IMR-90 (cell line): ENCODE measurements around the gene PRLR. TPM values are rescaled to one million over a fixed set of nuclear protein-coding genes. Genes with fewer than 3 reads are reported as not detected.

Source experiments
- ATAC-seq: fragments of 200-7000 bp; cut with Tn5 transposase; 2 replicates; pipeline ENCODE4 v1.9.1; 2020; ENCODE audit warnings: low read depth, mild to moderate bottlenecking, moderate library complexity
- BruUV-seq: library from RNA; stranded (reverse); fragments of 400-500 nt; replicated peaks from 2 replicates; lab custom pipeline; 2021; lab: Mats Ljungman, UMichigan
- CTCF ChIA-PET: fragments of 300-600 bp; formaldehyde crosslinking; extraction: SDS; loops from one replicate; lab custom pipeline; 2021; ENCODE audit warnings: antibody characterized with exemption; lab: Yijun Ruan, JAX
- POLR2A ChIA-PET: fragments of 300-600 bp; sonication (Branson Sonifier 250); formaldehyde crosslinking; loops from one replicate; lab custom pipeline; 2022; ENCODE audit warnings: antibody characterized with exemption; ENCODE audit not compliant: unreplicated experiment; lab: Charles Lee
- DNase-seq: peaks from one replicate; pipeline ENCODE4 v3.0.0; 2013
- H2AFZ ChIP-seq: replicated peaks from 2 replicates; pipeline ENCODE3; 2013; ENCODE audit warnings: low read length, mild to moderate bottlenecking; ENCODE audit not compliant: poor library complexity
- H2AK5ac ChIP-seq: 2 replicates; pipeline ENCODE4 v1.6.1; 2013; ENCODE audit warnings: low read depth, low read length, inconsistent platforms
- H2AK9ac ChIP-seq: replicated peaks from 2 replicates; pipeline ENCODE3; 2013; ENCODE audit warnings: mild to moderate bottlenecking, low read depth, low read length, moderate library complexity; ENCODE audit not compliant: poor library complexity
- H2BK120ac ChIP-seq: 2 replicates; pipeline ENCODE4 v1.6.1; 2013; ENCODE audit warnings: low read depth, low read length, inconsistent platforms
- H2BK15ac ChIP-seq: 3 replicates; pipeline ENCODE4 v1.6.1; 2013; ENCODE audit warnings: low read depth, low read length, inconsistent platforms
- H2BK20ac ChIP-seq: 2 replicates; pipeline ENCODE4 v1.6.1; 2013; ENCODE audit warnings: low read depth, mild to moderate bottlenecking, inconsistent platforms, low read length, moderate library complexity
- H2BK5ac ChIP-seq: 2 replicates; pipeline ENCODE4 v1.6.1; 2013; ENCODE audit warnings: mild to moderate bottlenecking, low read depth, low read length, inconsistent platforms; ENCODE audit not compliant: poor library complexity, severe bottlenecking
- H3K14ac ChIP-seq: replicated peaks from 2 replicates; pipeline ENCODE4 v1.6.1; 2013; ENCODE audit warnings: low read depth, low read length, inconsistent platforms
- H3K18ac ChIP-seq: 2 replicates; pipeline ENCODE4 v1.6.1; 2013; ENCODE audit warnings: low read depth, low read length, control low read depth
- H3K23ac ChIP-seq: 2 replicates; pipeline ENCODE4 v1.6.1; 2013; ENCODE audit warnings: low read depth, low read length, inconsistent platforms
- H3K27ac ChIP-seq: 2 replicates; pipeline ENCODE4 v1.5.1; 2013; ENCODE audit warnings: mild to moderate bottlenecking, control low read depth, low read length; ENCODE audit not compliant: insufficient read depth
- H3K27me3 ChIP-seq: 2 replicates; pipeline ENCODE4 v1.6.1; 2013; ENCODE audit warnings: low read length; ENCODE audit not compliant: control insufficient read depth, insufficient read depth
- H3K36me3 ChIP-seq: 2 replicates; pipeline ENCODE4 v1.6.1; 2013; ENCODE audit warnings: low read length, mixed read lengths; ENCODE audit not compliant: control insufficient read depth, insufficient read depth
- H3K4ac ChIP-seq: 2 replicates; pipeline ENCODE4 v1.6.1; 2013; ENCODE audit warnings: low read depth, low read length, inconsistent platforms
- H3K4me1 ChIP-seq: 2 replicates; pipeline ENCODE4 v1.6.1; 2013; ENCODE audit warnings: low read length, mixed read lengths; ENCODE audit not compliant: control insufficient read depth, insufficient read depth
- H3K4me2 ChIP-seq: 2 replicates; pipeline ENCODE4 v1.6.1; 2013; ENCODE audit warnings: low read depth, mild to moderate bottlenecking, control low read depth, low read length, moderate library complexity
- H3K4me3 ChIP-seq: 2 replicates; pipeline ENCODE4 v1.5.1; 2013; ENCODE audit warnings: low read depth, mild to moderate bottlenecking, control low read depth, low read length, moderate library complexity; ENCODE audit not compliant: insufficient read depth
- H3K56ac ChIP-seq: 2 replicates; pipeline ENCODE4 v1.6.1; 2013; ENCODE audit warnings: low read length, inconsistent platforms; ENCODE audit not compliant: insufficient read depth; ENCODE audit errors: extremely low read depth
- H3K79me1 ChIP-seq, 2 experiments: 2 replicates each; pipeline ENCODE4 v1.6.1; 2013; ENCODE audit warnings: low read length in 2 of 2, inconsistent platforms in 1 of 2, low read depth in 1 of 2
- H3K9ac ChIP-seq: 2 replicates; pipeline ENCODE4 v1.6.1; 2013; ENCODE audit warnings: low read depth, low read length, control low read depth
- H3K9me1 ChIP-seq: 2 replicates; pipeline ENCODE4 v1.6.1; 2013; ENCODE audit warnings: low read length, inconsistent platforms; ENCODE audit not compliant: insufficient read depth
- H3K9me3 ChIP-seq: 2 replicates; pipeline ENCODE4 v1.6.1; 2013; ENCODE audit warnings: low read length; ENCODE audit not compliant: control insufficient read depth, insufficient read depth
- H4K20me1 ChIP-seq: 2 replicates; pipeline ENCODE4 v1.6.1; 2013; ENCODE audit warnings: low read length, inconsistent platforms; ENCODE audit not compliant: insufficient read depth
- H4K5ac ChIP-seq: 2 replicates; pipeline ENCODE4 v1.6.1; 2013; ENCODE audit warnings: mild to moderate bottlenecking, low read depth, low read length, control low read depth
- H4K8ac ChIP-seq, 2 experiments: 2 replicates each; pipeline ENCODE4 v1.6.1; 2013; ENCODE audit warnings: low read depth in 2 of 2, low read length in 2 of 2, control low read depth in 1 of 2, inconsistent platforms in 1 of 2
- H4K91ac ChIP-seq: 2 replicates; pipeline ENCODE4 v1.6.1; 2013; ENCODE audit warnings: low read depth, low read length, inconsistent platforms; ENCODE audit not compliant: insufficient read depth
- CHD1 ChIP-seq: IDR thresholded peaks from 2 replicates; pipeline ENCODE4 v1.6.1; 2012; ENCODE audit warnings: low read depth, low read length, improper control_type of control experiment
- RFX5 ChIP-seq: IDR thresholded peaks from 2 replicates; pipeline ENCODE4 v1.8.0; 2012; ENCODE audit warnings: low read depth, mild to moderate bottlenecking, low read length, moderate library complexity
- USF2 ChIP-seq: fragments of 150-350 bp; IDR thresholded peaks from 2 replicates; pipeline ENCODE4 v1.6.1; 2017; ENCODE audit warnings: mild to moderate bottlenecking, antibody characterized with exemption, low read length, low read depth
- WGBS, 2 experiments: methylation state at CpG; one replicate each; pipeline versions ENCODE4 v1.1.5 to v1.1.7; 2013; ENCODE audit warnings: missing lambda C conversion rate in 2 of 2; ENCODE audit not compliant: insufficient read length in 1 of 2; ENCODE audit errors: extremely low coverage in 2 of 2; 5-methylcytosine and 5-hydroxymethylcytosine counted together
- dilution Hi-C: fragments of 300-500 bp; cut with HindIII; formaldehyde crosslinking; loops from one replicate; pipeline ENCODE4 v1.14.3; 2018; ENCODE audit warnings: low sequenced_read_pairs; ENCODE audit not compliant: unreplicated experiment
- in situ Hi-C: fragments of 300-500 bp; cut with MboI; formaldehyde crosslinking; loops from 3 replicates; pipeline ENCODE4 v1.14.3; 2019; ENCODE audit warnings: low sequenced_read_pairs, inconsistent platforms, mixed read lengths
- intact Hi-C: fragments of 100-400 bp; cut with micrococcal nuclease; formaldehyde crosslinking; loops from 2 replicates; pipeline ENCODE4 v1.10.0; 2022
- polyA plus RNA-seq, 3 experiments: library from polyadenylated mRNA; depleted of rRNA; stranded (reverse); fragments of >200 nt; gene quantifications; 2 replicates each; pipeline ENCODE4 v1.2.3, GENCODE V29; 2012; ENCODE audit warnings: low replicate concordance in 1 of 3
- total RNA-seq: library from RNA; depleted of rRNA; stranded (reverse); fragments of >200 nt; gene quantifications from 2 replicates; pipeline ENCODE4 v1.2.3, GENCODE V29; 2012

Gene PRLR
- total and polyA plus RNA-seq, 2 of the 4 experiments (the other 2 are of a cell fraction): 0.24 to 0.54 TPM

GRCh38 chr5:35134278-35135030, 95.8 kb downstream of the PRLR start:
- Histone ChIP-seq H3K79me1 (no peaks in the 10 kb centered on the region), H3K9me3 (no peaks in the 10 kb centered on the region), H4K5ac (no peak overlapping the region), H3K9me1 (peaks cover 5% of the 10 kb centered on the region), H4K91ac (no peak overlapping the region), H4K20me1 (no peaks in the 10 kb centered on the region), H3K27ac (no peak overlapping the region), H3K56ac (no peak overlapping the region), H3K4me1 (peaks cover 14% of the 10 kb centered on the region), H3K23ac (no peak overlapping the region), H2AK5ac (no peak overlapping the region), H2BK15ac (no peak overlapping the region; the same call in 2 of the 3 replicates), H2AFZ (no peak overlapping the region), H3K9ac (no peak overlapping the region), H2BK5ac (no peak overlapping the region), H3K4me3 (no peak overlapping the region), H3K36me3 (no peaks in the 10 kb centered on the region), H3K14ac (no peak overlapping the region), H2BK20ac (no peak overlapping the region), H2AK9ac (no peak overlapping the region), H3K27me3 (no peaks in the 10 kb centered on the region), H2BK120ac (no peak overlapping the region), H3K4me2 (no peak overlapping the region), H3K18ac (no peak overlapping the region), H3K4ac (no peak overlapping the region), H4K8ac (no peak overlapping the region)
- no peak for ATAC-seq
- dilution Hi-C loops (no loop called here), intact Hi-C loops (no loop called here), in situ Hi-C loops (no loop called here)
- DNase-seq: no peak
- TF ChIP-seq RFX5: no peak
- no peak for TF ChIP-seq USF2
- TF ChIP-seq CHD1: no peak
- CTCF ChIA-PET: interaction anchor here (0.6 kb wide), 1 partner anchor 48 kb away, joined by 4 read pairs; no protein-coding TSS in a partner anchor
- POLR2A ChIA-PET: no interaction called here
- no TSS peak for BruUV-seq
- no CpG with 5 or more reads among the region's 9 CpGs for WGBS, 2 experiments
